HG03135 (cell line): ENCODE results near the gene PHKG1.
"Not testable (repeated sequence)": the region's sequence is repeated elsewhere in the genome, so short reads cannot be mapped to it uniquely, and the experiment has no call there.

Experiments
- ATAC-seq: cut with Tn5 transposase; IDR thresholded peaks from one replicate; pipeline ENCODE4 v1.9.1; 2021; ENCODE audit warnings: mild to moderate bottlenecking, moderate library complexity; ENCODE audit not compliant: unreplicated experiment

PHKG1 gene

DNA sequence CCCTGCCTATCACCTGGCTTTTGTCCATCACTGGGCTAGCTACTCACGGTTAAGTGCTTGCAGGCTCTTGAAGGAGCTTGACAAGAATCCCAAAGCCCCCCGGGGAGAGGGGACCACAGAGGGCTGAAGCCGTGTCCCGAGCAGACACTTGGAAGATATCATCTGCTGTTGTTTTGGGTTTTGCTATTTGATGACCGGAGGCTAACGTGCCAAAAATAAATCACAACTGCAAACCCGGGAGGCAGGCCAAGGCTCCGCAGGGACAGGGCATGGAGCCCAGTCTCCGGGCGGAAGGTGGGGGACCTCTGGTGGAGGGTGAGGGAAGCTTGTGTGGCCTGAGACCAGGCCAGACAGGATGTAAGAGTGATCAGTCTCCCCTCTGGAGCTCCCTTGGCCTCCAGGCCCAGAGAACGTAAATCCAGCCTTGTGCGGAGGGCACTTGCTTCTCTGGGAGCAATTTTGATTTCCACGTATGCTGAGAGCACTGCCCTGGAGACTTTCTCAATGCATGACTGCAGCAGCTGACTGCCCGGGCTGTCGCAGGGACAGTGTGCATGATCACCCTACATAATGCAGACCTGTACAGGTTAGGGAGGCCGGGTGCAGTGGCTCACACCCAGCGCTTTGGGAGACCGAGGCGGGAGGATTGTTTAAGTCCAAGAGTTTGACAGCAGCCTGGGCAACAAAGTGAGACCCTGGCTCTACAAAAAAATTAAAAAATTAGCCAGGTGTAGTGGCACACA lies at the start of gene PHKG1:
Gene PHKG1, minus strand, starts transcription at position 164 of the 743 bp plus-strand sequence. CDS start 4,011 bp downstream, outside the sequence.
- no peak for ATAC-seq

- not testable (repeated sequence) for ATAC-seq
Observed at GRCh38 chr7:56131062-56131461, 38.3 kb upstream of the PHKG1 start.

GRCh38 chr7:56127241-56127975 lies 34.7 kb upstream of the PHKG1 start:
- ATAC-seq = no peak

DNA sequence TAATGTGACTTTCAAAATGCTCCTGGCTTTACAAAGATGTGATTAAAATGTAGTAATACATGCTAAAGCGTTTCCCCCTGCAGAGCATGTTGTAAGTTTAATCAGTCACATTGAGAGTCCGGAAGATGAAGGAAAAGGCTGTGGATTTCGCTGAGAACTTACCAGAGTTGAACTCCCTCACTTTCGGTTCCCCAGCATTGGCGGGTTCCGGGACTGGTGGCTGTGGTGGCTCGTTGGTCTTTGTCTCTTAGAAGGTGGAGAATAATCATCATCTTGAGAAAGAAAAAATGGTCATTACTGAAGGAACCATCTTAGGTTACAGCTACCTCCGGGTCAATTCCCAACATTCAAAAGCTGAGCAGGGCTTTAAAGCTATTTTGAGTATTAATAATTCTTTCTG lies 33.1 kb upstream of the PHKG1 start:
- ATAC-seq = no peak

DNA sequence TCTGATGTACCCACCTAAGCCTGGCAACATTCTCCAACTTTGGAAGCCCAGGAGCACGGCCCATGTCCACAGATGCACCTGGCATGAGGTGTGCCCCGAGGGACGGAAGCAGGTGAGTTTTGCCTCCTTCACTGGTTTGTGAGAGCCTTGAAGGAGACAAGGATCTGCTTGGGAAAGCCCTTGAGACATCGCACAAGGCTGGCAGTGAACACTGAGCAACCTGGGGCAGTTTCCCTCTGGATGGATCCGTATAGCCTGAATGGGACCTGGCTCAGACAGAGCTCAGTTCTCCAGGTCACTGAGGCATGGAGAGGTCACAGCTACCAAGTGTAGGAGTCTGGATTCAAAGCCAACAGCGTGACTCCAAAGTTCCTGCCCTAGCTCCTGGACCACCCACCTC lies 32.2 kb upstream of the PHKG1 start:
- no peak for ATAC-seq

DNA sequence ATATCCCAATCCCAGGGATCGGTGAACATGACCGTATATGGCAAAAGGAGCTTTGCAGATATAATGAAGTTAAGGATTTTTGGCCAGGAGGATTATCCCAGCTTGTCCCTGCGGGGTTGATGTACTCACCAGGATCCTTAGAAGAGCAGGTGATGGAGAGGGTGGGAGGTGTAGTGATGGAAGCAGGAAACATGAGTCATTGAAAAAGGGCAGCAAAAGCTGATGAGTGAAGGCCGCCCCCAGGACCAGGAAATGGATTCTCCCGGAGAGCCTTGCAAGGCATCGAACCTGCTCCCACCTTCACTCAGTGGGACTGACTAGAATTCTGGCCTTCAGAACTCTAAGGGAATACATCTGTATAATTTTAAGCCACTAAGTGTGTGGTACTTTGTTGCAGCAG lies 28.7 kb upstream of the PHKG1 start:
- ATAC-seq = no peak

GRCh38 chr7:56115852-56116538 lies 23.2 kb upstream of the PHKG1 start, which contains the start of gene NUPR2:
Gene NUPR2 (minus strand): TSS chr7:56116417. CDS start chr7:56116314, 103 bp downstream.
- ATAC-seq = no peak

GRCh38 chr7:56112244-56112643 lies 19.5 kb upstream of the PHKG1 start:
- ATAC-seq = not testable (repeated sequence)

GRCh38 chr7:56110611-56111010 lies 17.9 kb upstream of the PHKG1 start:
- no peak for ATAC-seq

- ATAC-seq = no peak
Observed at GRCh38 chr7:56107954-56108258, 15.2 kb upstream of the PHKG1 start.

GRCh38 chr7:56106108-56107073 lies 13.6 kb upstream of the PHKG1 start, which contains the start of gene CHCHD2:
Gene CHCHD2 (minus strand): TSS chr7:56106476. CDS start chr7:56106413, 63 bp downstream.
- ATAC-seq = peak; percentile 100

GRCh38 chr7:56105508-56105907 lies 12.8 kb upstream of the PHKG1 start:
- ATAC-seq = no peak

GRCh38 chr7:56104138-56104537 lies 11.4 kb upstream of the PHKG1 start:
- ATAC-seq = not testable (repeated sequence)

GRCh38 chr7:56099653-56100052 lies 6.9 kb upstream of the PHKG1 start:
- ATAC-seq = no peak

GRCh38 chr7:56098187-56099008 lies 5.6 kb upstream of the PHKG1 start:
- not testable (repeated sequence) for ATAC-seq

- ATAC-seq = no peak
Observed at GRCh38 chr7:56097700-56098099, 4.9 kb upstream of the PHKG1 start.

DNA sequence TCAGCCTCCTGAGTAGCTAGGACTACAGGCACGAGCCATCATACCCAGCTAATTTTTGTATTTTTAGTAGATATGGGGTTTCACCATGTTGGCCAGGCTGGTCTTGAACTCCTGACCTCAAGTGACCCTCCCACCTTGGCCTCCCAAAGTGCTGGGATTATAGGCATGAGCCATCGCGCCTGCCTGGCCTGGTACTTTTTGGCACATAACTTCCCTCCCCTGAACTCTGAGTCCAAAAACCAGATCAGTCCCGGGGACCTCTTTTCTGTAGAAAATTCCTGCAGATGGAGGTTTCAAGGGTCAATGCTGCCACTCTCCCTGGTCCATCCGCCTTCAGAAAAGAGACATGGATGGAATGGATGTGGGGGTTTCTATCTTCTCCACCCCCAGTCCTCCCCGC lies 364 bp downstream of the PHKG1 start:
- not testable (repeated sequence) for ATAC-seq

DNA sequence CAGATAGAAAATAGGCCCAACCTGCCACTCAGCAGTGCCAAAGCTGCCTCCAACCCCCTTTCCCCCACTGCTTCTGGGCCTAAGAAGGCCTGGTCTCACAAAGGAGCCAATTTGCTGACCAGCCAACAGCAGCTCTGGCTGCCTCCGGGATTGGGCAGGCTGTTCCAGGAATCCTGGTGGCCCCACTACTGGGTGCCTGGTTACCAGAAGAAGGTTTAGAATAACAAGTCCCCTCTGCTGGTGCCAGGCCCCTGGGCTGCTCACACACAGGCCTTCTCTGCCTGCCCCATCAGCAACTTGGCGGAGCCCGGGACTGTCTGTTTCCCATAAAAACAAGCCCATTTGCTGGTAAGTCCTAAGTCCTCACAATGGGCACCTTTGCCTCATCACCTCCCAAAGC lies 1.2 kb downstream of the PHKG1 start:
- no peak for ATAC-seq

- ATAC-seq = no peak
Observed at GRCh38 chr7:56087445-56087844, 5.3 kb downstream of the PHKG1 start.

DNA sequence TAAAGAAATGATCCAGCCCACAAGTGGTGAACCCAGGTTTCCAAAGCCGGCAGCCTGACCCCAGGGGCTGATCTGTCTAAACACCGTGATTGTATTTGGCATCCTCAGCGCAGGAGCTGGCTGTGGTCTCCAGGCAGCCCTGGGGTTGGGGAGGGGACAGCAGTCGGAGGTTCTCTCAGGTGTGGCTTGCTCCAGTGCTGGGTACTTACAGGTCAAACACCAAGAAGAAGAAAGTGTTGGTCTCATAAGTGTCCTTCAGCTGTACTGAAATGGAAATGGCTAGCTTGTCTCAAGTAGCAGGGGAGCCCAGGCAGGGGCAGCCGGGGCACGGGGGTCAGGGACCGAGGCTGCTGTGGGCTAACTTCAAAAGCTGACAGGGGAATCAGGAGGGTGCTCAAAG lies 6.0 kb downstream of the PHKG1 start:
- ATAC-seq = no peak
